ENCODE measurements around the gene MCCC2. TPM values are rescaled to one million over a fixed set of nuclear protein-coding genes. Genes with fewer than 3 reads are reported as not detected.

Gene MCCC2
- total RNA-seq, 2 experiments from 2014 or later = 49.3 to 51.6 TPM

GRCh38 chr5:71681296-71681695 is 94.2 kb downstream of the MCCC2 start:
- H3K27me3 Mint-ChIP-seq (ENCODE audit: low read depth) = peaks cover 35% of the 10 kb centered on the region
- no peaks in the 10 kb centered on the region for H3K36me3 Mint-ChIP-seq (ENCODE audit: low read depth)
- CTCF ChIA-PET = no interaction called here
- no peak overlapping the region for H3K4me3 Mint-ChIP-seq
- H3K9me3 Mint-ChIP-seq = peaks cover 9% of the 10 kb centered on the region
- no peak for DNase-seq
- H3K27ac Mint-ChIP-seq = no peak overlapping the region
- intact Hi-C loops (cut with micrococcal nuclease) = no loop called here
- H3K4me1 Mint-ChIP-seq (ENCODE audit: low read depth) = no peaks in the 10 kb centered on the region

GRCh38 chr5:71684309-71684708 is 97.2 kb downstream of the MCCC2 start:
- no peak overlapping the region for H3K27ac Mint-ChIP-seq
- H3K36me3 Mint-ChIP-seq (ENCODE audit: low read depth) = no peaks in the 10 kb centered on the region
- no peak overlapping the region for H3K4me3 Mint-ChIP-seq
- H3K27me3 Mint-ChIP-seq (ENCODE audit: low read depth) = peaks cover 44% of the 10 kb centered on the region
- intact Hi-C loops (cut with micrococcal nuclease) = no loop called here
- CTCF ChIA-PET = interaction anchor here (1.7 kb wide), 1 partner anchor 15 kb away, joined by 4 read pairs; no protein-coding TSS in a partner anchor
- DNase-seq = no peak
- no peaks in the 10 kb centered on the region for H3K4me1 Mint-ChIP-seq (ENCODE audit: low read depth)
- H3K9me3 Mint-ChIP-seq = peaks cover 9% of the 10 kb centered on the region

- Mint-ChIP-seq H3K36me3 (ENCODE audit: low read depth) (peaks cover 5% of the 10 kb centered on the region), H3K27ac (no peak overlapping the region), H3K9me3 (peaks cover 3% of the 10 kb centered on the region), H3K4me3 (no peak overlapping the region), H3K27me3 (ENCODE audit: low read depth) (peaks cover 11% of the 10 kb centered on the region), H3K4me1 (ENCODE audit: low read depth) (peaks cover 9% of the 10 kb centered on the region)
- CTCF ChIA-PET = no interaction called here
- no peak for DNase-seq
- intact Hi-C loops (cut with micrococcal nuclease) = no loop called here
Observed at GRCh38 chr5:71693828-71694427, 106.8 kb downstream of the MCCC2 start.

GRCh38 chr5:71695071-71695470 is 107.9 kb downstream of the MCCC2 start:
- no peak overlapping the region for H3K4me3 Mint-ChIP-seq

GRCh38 chr5:71695595-71695994 is 108.5 kb downstream of the MCCC2 start:
- CTCF ChIA-PET = interaction anchor here (0.6 kb wide), 1 partner anchor 103 kb away, joined by 5 read pairs; no protein-coding TSS in a partner anchor
- Mint-ChIP-seq H3K27me3 (ENCODE audit: low read depth) (peaks cover 9% of the 10 kb centered on the region), H3K4me3 (no peak overlapping the region), H3K36me3 (ENCODE audit: low read depth) (peaks cover 5% of the 10 kb centered on the region), H3K4me1 (ENCODE audit: low read depth) (peaks cover 9% of the 10 kb centered on the region), H3K9me3 (peaks cover 3% of the 10 kb centered on the region), H3K27ac (no peak overlapping the region)
- intact Hi-C loops (cut with micrococcal nuclease) = no loop called here
- no peak for DNase-seq

More at GRCh38 chr5:71695071-71695470, 107.9 kb downstream of the MCCC2 start:
- Mint-ChIP-seq H3K27me3 (ENCODE audit: low read depth) (peaks cover 9% of the 10 kb centered on the region), H3K36me3 (ENCODE audit: low read depth) (peaks cover 5% of the 10 kb centered on the region), H3K27ac (no peak overlapping the region), H3K9me3 (peaks cover 3% of the 10 kb centered on the region), H3K4me1 (ENCODE audit: low read depth) (peaks cover 9% of the 10 kb centered on the region)
- CTCF ChIA-PET = no interaction called here
- no peak for DNase-seq
- intact Hi-C loops (cut with micrococcal nuclease) = no loop called here

- intact Hi-C loops (cut with micrococcal nuclease) = no loop called here
- peaks cover 9% of the 10 kb centered on the region for H3K4me1 Mint-ChIP-seq (ENCODE audit: low read depth)
- peaks cover 3% of the 10 kb centered on the region for H3K9me3 Mint-ChIP-seq
- CTCF ChIA-PET = interaction anchor here (0.6 to 1.3 kb wide), 3 partner anchors 13 to 320 kb away, joined by 3 read pairs; no protein-coding TSS in a partner anchor
- H3K27me3 Mint-ChIP-seq (ENCODE audit: low read depth) = peaks cover 14% of the 10 kb centered on the region
- H3K27ac Mint-ChIP-seq = no peak overlapping the region
- DNase-seq = no peak
- H3K36me3 Mint-ChIP-seq (ENCODE audit: low read depth) = peaks cover 5% of the 10 kb centered on the region
- H3K4me3 Mint-ChIP-seq = no peak overlapping the region
Observed at GRCh38 chr5:71697967-71698366, 110.8 kb downstream of the MCCC2 start.

- peaks cover 3% of the 10 kb centered on the region for H3K9me3 Mint-ChIP-seq
- H3K4me1 Mint-ChIP-seq (ENCODE audit: low read depth) = peaks cover 8% of the 10 kb centered on the region
- CTCF ChIA-PET = interaction anchor here (0.5 to 1.6 kb wide), 4 partner anchors 16 to 569 kb away, joined by 3 to 4 read pairs (median 4); no protein-coding TSS in a partner anchor
- DNase-seq = no peak
- H3K27me3 Mint-ChIP-seq (ENCODE audit: low read depth) = peaks cover 17% of the 10 kb centered on the region
- peaks cover 5% of the 10 kb centered on the region for H3K36me3 Mint-ChIP-seq (ENCODE audit: low read depth)
- H3K4me3 Mint-ChIP-seq = no peak overlapping the region
- intact Hi-C loops (cut with micrococcal nuclease) = no loop called here
- H3K27ac Mint-ChIP-seq = no peak overlapping the region
Observed at GRCh38 chr5:71699233-71699632, 112.1 kb downstream of the MCCC2 start.

- CTCF ChIA-PET = interaction anchor here (0.5 to 1.6 kb wide), 4 partner anchors 16 to 702 kb away, joined by 3 to 7 read pairs (median 4); no protein-coding TSS in a partner anchor
- no peak for DNase-seq
- intact Hi-C loops (cut with micrococcal nuclease) = no loop called here
- Mint-ChIP-seq H3K4me1 (ENCODE audit: low read depth) (peaks cover 6% of the 10 kb centered on the region), H3K9me3 (peaks cover 3% of the 10 kb centered on the region), H3K27me3 (ENCODE audit: low read depth) (peaks cover 14% of the 10 kb centered on the region), H3K27ac (no peak overlapping the region), H3K36me3 (ENCODE audit: low read depth) (peaks cover 5% of the 10 kb centered on the region), H3K4me3 (no peak overlapping the region)
Observed at GRCh38 chr5:71699751-71700150, 112.6 kb downstream of the MCCC2 start.

- Mint-ChIP-seq H3K36me3 (ENCODE audit: low read depth) (peaks cover 5% of the 10 kb centered on the region), H3K4me1 (ENCODE audit: low read depth) (peaks cover 6% of the 10 kb centered on the region), H3K4me3 (no peak overlapping the region), H3K9me3 (peaks cover 3% of the 10 kb centered on the region), H3K27me3 (ENCODE audit: low read depth) (peaks cover 12% of the 10 kb centered on the region), H3K27ac (no peak overlapping the region)
- CTCF ChIA-PET = no interaction called here
- intact Hi-C loops (cut with micrococcal nuclease) = no loop called here
- DNase-seq = no peak
Observed at GRCh38 chr5:71700803-71701202, 113.7 kb downstream of the MCCC2 start.

GRCh38 chr5:71701407-71701806 is 114.3 kb downstream of the MCCC2 start:
- CTCF ChIA-PET = interaction anchor here (0.5 kb wide), 1 partner anchor 158 kb away, joined by 4 read pairs; no protein-coding TSS in a partner anchor

GRCh38 chr5:71703941-71704340 is 116.8 kb downstream of the MCCC2 start:
- Mint-ChIP-seq H3K4me1 (ENCODE audit: low read depth) (no peaks in the 10 kb centered on the region), H3K4me3 (no peak overlapping the region), H3K27me3 (ENCODE audit: low read depth) (peaks cover 18% of the 10 kb centered on the region), H3K27ac (no peak overlapping the region), H3K9me3 (no peaks in the 10 kb centered on the region), H3K36me3 (ENCODE audit: low read depth) (no peaks in the 10 kb centered on the region)
- intact Hi-C loops (cut with micrococcal nuclease) = no loop called here
- DNase-seq = no peak
- CTCF ChIA-PET = no interaction called here

More at GRCh38 chr5:71701407-71701806, 114.3 kb downstream of the MCCC2 start:
- H3K27me3 Mint-ChIP-seq (ENCODE audit: low read depth) = peaks cover 13% of the 10 kb centered on the region
- intact Hi-C loops (cut with micrococcal nuclease) = no loop called here
- no peak overlapping the region for H3K4me3 Mint-ChIP-seq
- no peak overlapping the region for H3K27ac Mint-ChIP-seq
- H3K9me3 Mint-ChIP-seq = peaks cover 3% of the 10 kb centered on the region
- peaks cover 5% of the 10 kb centered on the region for H3K36me3 Mint-ChIP-seq (ENCODE audit: low read depth)
- peak; percentile 15 for DNase-seq
- peaks cover 6% of the 10 kb centered on the region for H3K4me1 Mint-ChIP-seq (ENCODE audit: low read depth)

GRCh38 chr5:71705421-71705820 is 118.3 kb downstream of the MCCC2 start:
- CTCF ChIA-PET = interaction anchor here (0.6 kb wide), 1 partner anchor 8 kb away, joined by 3 read pairs; no protein-coding TSS in a partner anchor

GRCh38 chr5:71706906-71707305 is 119.8 kb downstream of the MCCC2 start:
- CTCF ChIA-PET = no interaction called here
- H3K9me3 Mint-ChIP-seq = no peaks in the 10 kb centered on the region
- no peak overlapping the region for H3K4me3 Mint-ChIP-seq
- H3K27me3 Mint-ChIP-seq (ENCODE audit: low read depth) = peaks cover 25% of the 10 kb centered on the region
- no peaks in the 10 kb centered on the region for H3K4me1 Mint-ChIP-seq (ENCODE audit: low read depth)
- intact Hi-C loops (cut with micrococcal nuclease) = no loop called here
- no peak for DNase-seq
- H3K36me3 Mint-ChIP-seq (ENCODE audit: low read depth) = no peaks in the 10 kb centered on the region
- H3K27ac Mint-ChIP-seq = no peak overlapping the region

More at GRCh38 chr5:71705421-71705820, 118.3 kb downstream of the MCCC2 start:
- Mint-ChIP-seq H3K4me1 (ENCODE audit: low read depth) (no peaks in the 10 kb centered on the region), H3K27me3 (ENCODE audit: low read depth) (peaks cover 23% of the 10 kb centered on the region), H3K27ac (no peak overlapping the region), H3K36me3 (ENCODE audit: low read depth) (no peaks in the 10 kb centered on the region), H3K4me3 (no peak overlapping the region), H3K9me3 (no peaks in the 10 kb centered on the region)
- no peak for DNase-seq
- intact Hi-C loops (cut with micrococcal nuclease) = no loop called here

All from activated naive CD4-positive, alpha-beta T cell treated with anti-CD3 and anti-CD28 coated beads for 36 hours (primary cell).